ENCODE measurements around the gene FAM9C.

DNA sequence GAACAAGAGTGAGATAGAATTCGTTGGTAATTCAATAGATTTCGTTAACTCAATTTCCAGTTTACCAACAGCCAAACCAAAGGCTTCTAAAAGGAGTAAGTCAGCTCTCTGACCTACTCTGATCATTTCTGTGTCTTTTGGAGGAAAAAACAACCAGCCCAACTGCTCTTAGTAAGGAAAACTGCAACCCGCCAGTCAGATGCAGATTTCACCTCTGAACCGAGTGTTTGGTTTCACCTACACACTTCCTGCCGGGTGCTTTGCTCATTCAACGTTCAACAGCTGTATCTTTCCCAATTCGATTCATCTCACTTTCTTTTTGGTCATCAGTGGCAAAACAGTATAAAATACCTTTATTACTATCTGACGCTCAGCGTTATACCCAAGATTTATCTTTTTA lies 45.0 kb downstream of the FAM9C start:
- TF ChIP-seq, protein P1, sequence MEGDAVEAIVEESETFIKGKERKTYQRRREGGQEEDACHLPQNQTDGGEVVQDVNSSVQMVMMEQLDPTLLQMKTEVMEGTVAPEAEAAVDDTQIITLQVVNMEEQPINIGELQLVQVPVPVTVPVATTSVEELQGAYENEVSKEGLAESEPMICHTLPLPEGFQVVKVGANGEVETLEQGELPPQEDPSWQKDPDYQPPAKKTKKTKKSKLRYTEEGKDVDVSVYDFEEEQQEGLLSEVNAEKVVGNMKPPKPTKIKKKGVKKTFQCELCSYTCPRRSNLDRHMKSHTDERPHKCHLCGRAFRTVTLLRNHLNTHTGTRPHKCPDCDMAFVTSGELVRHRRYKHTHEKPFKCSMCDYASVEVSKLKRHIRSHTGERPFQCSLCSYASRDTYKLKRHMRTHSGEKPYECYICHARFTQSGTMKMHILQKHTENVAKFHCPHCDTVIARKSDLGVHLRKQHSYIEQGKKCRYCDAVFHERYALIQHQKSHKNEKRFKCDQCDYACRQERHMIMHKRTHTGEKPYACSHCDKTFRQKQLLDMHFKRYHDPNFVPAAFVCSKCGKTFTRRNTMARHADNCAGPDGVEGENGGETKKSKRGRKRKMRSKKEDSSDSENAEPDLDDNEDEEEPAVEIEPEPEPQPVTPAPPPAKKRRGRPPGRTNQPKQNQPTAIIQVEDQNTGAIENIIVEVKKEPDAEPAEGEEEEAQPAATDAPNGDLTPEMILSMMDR (IDR thresholded peaks at IDR 0.05) = no peak
- no peak for TF ChIP-seq POLR2A (IDR thresholded peaks at IDR 0.05; ENCODE audit: low read depth)

All from esophagus muscularis mucosa (tissue), 3 donors.